ENCODE measurements around the gene PRR5L. TPM values are rescaled to one million over a fixed set of nuclear protein-coding genes. Genes with fewer than 3 reads are reported as not detected.

Gene PRR5L
- total RNA-seq, 1 donor from 2014 or later, result 32.5 TPM

- no peaks in the 10 kb centered on the region for H3K36me3 ChIP-seq
- H3K27me3 ChIP-seq, result no peaks in the 10 kb centered on the region
- H3K27ac ChIP-seq, result no peak overlapping the region
- no peak for DNase-seq (ENCODE audit: low spot score in 2 of 2)
- H3K9me3 ChIP-seq, result no peaks in the 10 kb centered on the region
- TF ChIP-seq CTCF (IDR thresholded peaks at IDR 0.05), result no peak
- no peaks in the 10 kb centered on the region for H3K4me1 ChIP-seq
- intact Hi-C loops (cut with DNase I), result no loop called here
- no peak overlapping the region for H3K4me3 ChIP-seq
Measured at GRCh38 chr11:36363361-36364268, 67.5 kb downstream of the PRR5L start.

GRCh38 chr11:36364551-36365325 lies 68.7 kb downstream of the PRR5L start:
- TF ChIP-seq CTCF (IDR thresholded peaks at IDR 0.05), result no peak
- no peaks in the 10 kb centered on the region for H3K36me3 ChIP-seq
- no peak for DNase-seq (ENCODE audit: low spot score in 2 of 2)
- H3K27me3 ChIP-seq, result no peaks in the 10 kb centered on the region
- H3K9me3 ChIP-seq, result no peaks in the 10 kb centered on the region
- no peaks in the 10 kb centered on the region for H3K4me1 ChIP-seq
- H3K27ac ChIP-seq, result no peak overlapping the region
- H3K4me3 ChIP-seq, result no peak overlapping the region
- intact Hi-C loops (cut with DNase I), result no loop called here

GRCh38 chr11:36365907-36366306 lies 69.8 kb downstream of the PRR5L start:
- Histone ChIP-seq H3K27me3 (no peaks in the 10 kb centered on the region), H3K4me3 (no peak overlapping the region), H3K9me3 (no peaks in the 10 kb centered on the region), H3K4me1 (no peaks in the 10 kb centered on the region), H3K27ac (no peak overlapping the region), H3K36me3 (no peaks in the 10 kb centered on the region)
- TF ChIP-seq CTCF (IDR thresholded peaks at IDR 0.05), result no peak
- no peak for DNase-seq (ENCODE audit: low spot score in 2 of 2)
- intact Hi-C loops (cut with DNase I), result no loop called here

GRCh38 chr11:36367806-36368680 lies 72.0 kb downstream of the PRR5L start:
- Histone ChIP-seq H3K27me3 (no peaks in the 10 kb centered on the region), H3K4me3 (no peak overlapping the region), H3K36me3 (no peaks in the 10 kb centered on the region), H3K4me1 (no peaks in the 10 kb centered on the region), H3K27ac (no peak overlapping the region), H3K9me3 (no peaks in the 10 kb centered on the region)
- TF ChIP-seq CTCF (IDR thresholded peaks at IDR 0.05), result no peak
- intact Hi-C loops (cut with DNase I), result no loop called here
- no peak for DNase-seq (ENCODE audit: low spot score in 2 of 2)

- Histone ChIP-seq H3K4me3 (no peak overlapping the region), H3K36me3 (no peaks in the 10 kb centered on the region), H3K27ac (no peak overlapping the region), H3K27me3 (no peaks in the 10 kb centered on the region), H3K4me1 (no peaks in the 10 kb centered on the region), H3K9me3 (no peaks in the 10 kb centered on the region)
- TF ChIP-seq CTCF (IDR thresholded peaks at IDR 0.05), result no peak
- DNase-seq (ENCODE audit: low spot score in 2 of 2), result no peak
- intact Hi-C loops (cut with DNase I), result no loop called here
Measured at GRCh38 chr11:36371181-36371580, 75.1 kb downstream of the PRR5L start.

All from ascending aorta (tissue), 2 donors.